ENCODE data around the gene TMEM139.

Gene TMEM139

DNA sequence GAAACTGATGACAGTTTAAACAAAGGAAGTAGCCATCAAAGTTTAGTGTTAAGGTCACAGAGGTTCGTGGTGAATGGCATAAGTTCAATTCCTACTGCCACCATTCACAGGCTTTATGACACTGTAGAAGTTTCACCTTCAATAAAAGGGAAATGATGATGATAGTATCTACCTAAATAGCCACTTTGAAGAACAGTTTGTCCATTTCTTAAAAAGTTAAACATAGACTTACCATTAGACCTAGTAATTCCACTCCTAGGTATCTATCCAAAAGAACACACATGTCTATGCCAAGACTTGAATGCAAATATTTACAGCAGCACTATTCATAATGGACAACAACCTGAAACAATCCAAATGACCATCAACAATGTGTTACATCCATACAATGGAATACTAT lies 40.4 kb upstream of the TMEM139 start:
- Histone ChIP-seq H3K27ac (no peak overlapping the region), H3K4me3 (ENCODE audit: low read depth, low read length) (no peak overlapping the region), H3K9me3 (ENCODE audit: severe bottlenecking) (peaks cover 2% of the 10 kb centered on the region), H3K27me3 (ENCODE audit: insufficient read depth, low read depth, severe bottlenecking) (no peaks in the 10 kb centered on the region), H3K36me3 (no peaks in the 10 kb centered on the region)
- DNase-seq, result no peak
- TF ChIP-seq, protein P1, sequence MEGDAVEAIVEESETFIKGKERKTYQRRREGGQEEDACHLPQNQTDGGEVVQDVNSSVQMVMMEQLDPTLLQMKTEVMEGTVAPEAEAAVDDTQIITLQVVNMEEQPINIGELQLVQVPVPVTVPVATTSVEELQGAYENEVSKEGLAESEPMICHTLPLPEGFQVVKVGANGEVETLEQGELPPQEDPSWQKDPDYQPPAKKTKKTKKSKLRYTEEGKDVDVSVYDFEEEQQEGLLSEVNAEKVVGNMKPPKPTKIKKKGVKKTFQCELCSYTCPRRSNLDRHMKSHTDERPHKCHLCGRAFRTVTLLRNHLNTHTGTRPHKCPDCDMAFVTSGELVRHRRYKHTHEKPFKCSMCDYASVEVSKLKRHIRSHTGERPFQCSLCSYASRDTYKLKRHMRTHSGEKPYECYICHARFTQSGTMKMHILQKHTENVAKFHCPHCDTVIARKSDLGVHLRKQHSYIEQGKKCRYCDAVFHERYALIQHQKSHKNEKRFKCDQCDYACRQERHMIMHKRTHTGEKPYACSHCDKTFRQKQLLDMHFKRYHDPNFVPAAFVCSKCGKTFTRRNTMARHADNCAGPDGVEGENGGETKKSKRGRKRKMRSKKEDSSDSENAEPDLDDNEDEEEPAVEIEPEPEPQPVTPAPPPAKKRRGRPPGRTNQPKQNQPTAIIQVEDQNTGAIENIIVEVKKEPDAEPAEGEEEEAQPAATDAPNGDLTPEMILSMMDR (IDR thresholded peaks at IDR 0.05; ENCODE audit: low read depth, low read length), result no peak

DNA sequence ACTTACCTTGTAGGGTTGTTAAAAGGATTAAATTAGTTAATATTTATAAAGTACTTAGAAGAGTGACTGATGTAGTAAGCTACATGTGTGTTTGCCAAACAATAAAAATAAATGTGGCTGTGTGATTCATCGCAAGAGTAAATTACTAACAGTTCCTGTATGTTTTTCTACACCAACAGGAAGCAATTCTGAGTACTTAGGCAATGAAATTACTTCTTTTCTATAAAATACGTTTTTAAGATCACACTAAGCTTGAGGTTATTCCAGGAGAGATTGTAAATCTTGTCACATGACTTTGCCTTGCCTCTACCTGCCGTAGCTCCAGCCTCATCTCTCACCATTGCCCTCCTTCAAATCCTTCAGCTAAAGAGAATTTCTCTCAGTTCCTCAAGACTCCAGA lies 39.6 kb upstream of the TMEM139 start:
- peaks cover 4% of the 10 kb centered on the region for H3K9me3 ChIP-seq (ENCODE audit: severe bottlenecking)
- no peaks in the 10 kb centered on the region for H3K27me3 ChIP-seq (ENCODE audit: insufficient read depth, low read depth, severe bottlenecking)
- TF ChIP-seq, protein P1 (IDR thresholded peaks at IDR 0.05; ENCODE audit: low read depth, low read length), result no peak
- no peak overlapping the region for H3K4me3 ChIP-seq (ENCODE audit: low read depth, low read length)
- H3K36me3 ChIP-seq, result no peaks in the 10 kb centered on the region
- no peak overlapping the region for H3K27ac ChIP-seq
- no peak for DNase-seq

DNA sequence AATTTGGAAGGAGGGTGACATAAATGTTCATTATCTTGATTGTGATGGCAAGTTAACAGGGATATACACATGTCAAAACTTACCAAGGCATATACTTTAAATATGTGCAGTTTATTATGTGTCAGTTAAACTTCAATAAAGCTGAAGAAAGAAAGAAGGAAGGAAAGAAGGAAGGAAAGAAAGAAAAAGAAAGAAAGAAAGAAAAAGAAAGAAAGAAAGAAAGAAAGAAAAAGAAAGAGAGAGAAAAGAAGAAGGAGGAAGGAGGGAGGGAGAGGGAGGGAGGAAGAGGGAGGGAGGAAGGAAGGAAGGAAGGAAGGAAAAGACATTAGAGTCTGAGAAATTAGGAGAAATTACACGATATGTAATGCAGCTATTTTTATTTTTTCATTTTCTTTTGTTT lies 37.4 kb upstream of the TMEM139 start:
- no peak for DNase-seq
- Histone ChIP-seq H3K9me3 (ENCODE audit: severe bottlenecking) (peaks cover 4% of the 10 kb centered on the region), H3K36me3 (no peaks in the 10 kb centered on the region), H3K27me3 (ENCODE audit: insufficient read depth, low read depth, severe bottlenecking) (no peaks in the 10 kb centered on the region), H3K4me3 (ENCODE audit: low read depth, low read length) (no peak overlapping the region), H3K27ac (no peak overlapping the region)
- TF ChIP-seq, protein P1 (IDR thresholded peaks at IDR 0.05; ENCODE audit: low read depth, low read length), result no peak

DNA sequence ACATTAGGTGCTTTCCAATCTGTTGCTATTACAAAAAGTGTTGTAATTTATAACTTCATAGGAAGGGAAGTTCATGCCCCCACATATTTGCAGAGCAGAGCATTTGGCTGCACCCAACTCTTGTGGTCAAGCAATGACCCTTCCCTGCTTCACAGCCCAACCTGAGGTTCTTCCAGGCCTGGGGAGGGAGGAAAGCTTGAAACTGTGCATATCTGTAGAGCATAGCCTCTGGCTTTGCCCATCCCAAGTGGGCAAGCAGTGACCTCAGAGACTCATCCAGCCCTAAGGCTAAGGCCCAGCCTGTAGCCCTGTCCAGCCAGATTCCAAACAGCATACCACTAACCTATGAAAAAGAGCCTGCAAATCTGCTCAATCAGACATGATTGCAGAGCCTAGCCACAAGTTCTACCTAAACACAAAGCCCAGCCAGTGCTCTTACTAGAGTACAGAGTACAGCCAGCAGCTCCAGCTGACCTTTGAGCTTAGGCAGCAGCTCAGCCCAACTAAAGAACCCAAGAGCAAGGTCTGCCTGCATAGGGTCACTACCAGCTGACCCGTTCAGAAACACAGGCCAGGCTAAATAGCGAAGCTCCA lies 35.9 kb upstream of the TMEM139 start:
- DNase-seq, result no peak
- H3K27me3 ChIP-seq (ENCODE audit: insufficient read depth, low read depth, severe bottlenecking), result no peaks in the 10 kb centered on the region
- no peak overlapping the region for H3K4me3 ChIP-seq (ENCODE audit: low read depth, low read length)
- H3K36me3 ChIP-seq, result no peaks in the 10 kb centered on the region
- H3K9me3 ChIP-seq (ENCODE audit: severe bottlenecking), result peaks cover 4% of the 10 kb centered on the region
- H3K27ac ChIP-seq, result no peak overlapping the region
- TF ChIP-seq, protein P1 (IDR thresholded peaks at IDR 0.05; ENCODE audit: low read depth, low read length), result no peak

DNA sequence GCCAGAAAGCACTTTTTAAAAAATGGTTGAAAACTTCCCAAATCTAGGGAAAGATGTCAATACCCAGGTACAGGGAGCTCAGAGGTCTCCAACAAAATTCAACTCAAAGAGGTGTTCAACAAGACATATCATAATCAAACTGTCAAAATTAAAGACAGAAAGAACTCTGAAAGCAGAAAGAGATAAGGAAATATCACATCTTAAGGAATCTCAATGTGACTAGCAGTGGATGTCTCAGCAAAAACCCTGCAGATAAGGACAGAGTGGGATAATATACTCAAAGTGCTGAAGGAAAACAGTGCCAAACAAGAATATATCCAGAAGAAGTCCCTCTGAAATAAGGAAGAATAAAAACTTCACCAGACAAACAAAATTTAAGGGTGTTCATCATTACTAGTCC lies 34.6 kb upstream of the TMEM139 start:
- Histone ChIP-seq H3K4me3 (ENCODE audit: low read depth, low read length) (no peak overlapping the region), H3K27me3 (ENCODE audit: insufficient read depth, low read depth, severe bottlenecking) (no peaks in the 10 kb centered on the region), H3K9me3 (ENCODE audit: severe bottlenecking) (peaks cover 4% of the 10 kb centered on the region), H3K36me3 (no peaks in the 10 kb centered on the region), H3K27ac (no peak overlapping the region)
- TF ChIP-seq, protein P1 (IDR thresholded peaks at IDR 0.05; ENCODE audit: low read depth, low read length), result no peak
- no peak for DNase-seq

DNA sequence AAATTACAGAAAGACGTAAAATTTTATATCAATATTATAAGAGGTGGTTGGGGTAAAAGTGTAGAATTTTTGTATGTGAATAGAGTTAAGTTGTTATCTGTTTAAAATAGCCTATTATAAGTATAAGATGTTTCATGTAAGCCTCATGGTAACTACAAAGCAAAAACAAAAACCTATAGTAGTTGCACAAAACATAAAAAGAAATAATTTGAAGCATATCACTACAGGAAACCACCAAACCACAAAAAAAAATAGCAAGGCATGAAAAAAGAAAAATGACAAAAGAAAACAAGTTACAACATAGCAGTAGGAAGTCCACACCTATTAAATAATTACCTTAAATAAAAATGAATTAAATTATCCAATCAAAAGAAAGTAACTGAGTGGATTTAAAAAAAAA lies 33.9 kb upstream of the TMEM139 start:
- Histone ChIP-seq H3K36me3 (no peaks in the 10 kb centered on the region), H3K27ac (no peak overlapping the region), H3K9me3 (ENCODE audit: severe bottlenecking) (peaks cover 4% of the 10 kb centered on the region), H3K4me3 (ENCODE audit: low read depth, low read length) (no peak overlapping the region), H3K27me3 (ENCODE audit: insufficient read depth, low read depth, severe bottlenecking) (no peaks in the 10 kb centered on the region)
- TF ChIP-seq, protein P1 (IDR thresholded peaks at IDR 0.05; ENCODE audit: low read depth, low read length), result no peak
- DNase-seq, result no peak

All from WERI-Rb-1 (cell line).